NCI-H526 treated with DMSO at 0.1 percent for 48 hours (cell line): Measurements from ENCODE around the gene ERMARD.
A peak's percentile ranks its signal among the peaks of the same experiment; 100 is the strongest.

ENCODE experiments used
- DNase-seq: peaks from one replicate; lab custom pipeline; 2025; lab: John Stamatoyannopoulos, UW

ERMARD gene

DNA sequence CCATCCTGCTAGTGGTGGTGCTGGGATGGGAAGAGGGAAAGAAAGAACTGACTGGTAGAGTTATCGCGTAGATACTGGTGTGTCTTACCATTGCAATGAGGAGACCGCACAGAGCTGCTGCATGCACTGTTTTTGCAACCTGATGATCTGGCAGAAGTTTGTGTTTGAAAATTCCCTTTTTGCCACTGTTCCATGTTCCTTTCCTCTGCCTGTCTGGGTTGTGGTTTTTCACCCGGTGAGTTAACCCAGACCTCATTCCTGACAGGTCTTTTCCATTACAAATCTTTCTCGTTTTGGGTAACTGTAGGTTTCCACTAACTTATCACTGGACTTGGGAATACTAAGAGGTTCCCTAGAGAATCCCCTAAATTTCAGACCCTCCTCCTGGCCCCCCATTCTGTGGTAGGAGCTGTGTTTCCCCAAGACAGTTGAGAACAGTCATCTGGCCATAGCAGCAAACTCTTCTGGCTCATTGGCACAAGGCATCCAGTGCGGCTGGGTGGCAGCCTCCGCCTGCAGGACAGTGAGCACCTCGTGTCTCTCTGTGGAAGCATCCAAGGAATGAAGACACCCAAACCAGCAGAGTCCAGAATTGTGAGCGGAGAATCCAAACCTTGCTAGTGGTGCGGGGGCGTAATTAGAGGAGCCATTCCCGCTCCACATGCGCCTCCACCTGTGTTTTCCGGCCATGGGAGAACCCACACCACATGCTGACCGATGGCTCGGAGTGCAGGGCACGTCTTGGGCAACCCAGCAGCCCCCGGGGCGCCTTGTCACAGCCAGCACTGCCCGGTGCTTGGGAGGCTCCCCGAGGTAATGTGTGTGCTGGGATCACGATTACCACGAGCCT is 32.8 kb downstream of the ERMARD start:
- no peak for DNase-seq

GRCh38 chr6:169784821-169785340 is 33.5 kb downstream of the ERMARD start:
- no peak for DNase-seq

DNA sequence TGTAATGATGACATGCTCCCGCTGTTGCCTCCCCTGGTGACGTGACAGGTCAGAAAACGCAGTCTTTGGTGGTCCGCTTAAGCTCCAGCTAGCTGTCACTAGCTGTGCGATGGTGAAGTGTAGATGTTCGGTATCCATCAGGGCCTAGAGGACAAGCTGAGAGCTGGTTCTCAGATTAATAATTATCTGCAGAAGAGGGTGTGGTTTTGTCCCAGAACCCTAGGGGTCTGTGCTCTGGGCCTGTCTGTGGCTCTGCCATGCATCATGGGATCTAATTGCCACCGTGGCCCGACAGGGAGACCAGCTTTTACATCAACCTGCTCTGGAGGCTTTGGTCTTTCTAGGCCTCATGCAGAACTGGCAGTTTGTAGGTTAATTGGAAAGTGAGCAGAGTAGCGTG is 34.1 kb downstream of the ERMARD start:
- DNase-seq = no peak

GRCh38 chr6:169786349-169786748 is 34.9 kb downstream of the ERMARD start:
- no peak for DNase-seq

GRCh38 chr6:169787797-169788196 is 36.4 kb downstream of the ERMARD start:
- no peak for DNase-seq

- no peak for DNase-seq
Observed at GRCh38 chr6:169788809-169789145, 37.4 kb downstream of the ERMARD start.

DNA sequence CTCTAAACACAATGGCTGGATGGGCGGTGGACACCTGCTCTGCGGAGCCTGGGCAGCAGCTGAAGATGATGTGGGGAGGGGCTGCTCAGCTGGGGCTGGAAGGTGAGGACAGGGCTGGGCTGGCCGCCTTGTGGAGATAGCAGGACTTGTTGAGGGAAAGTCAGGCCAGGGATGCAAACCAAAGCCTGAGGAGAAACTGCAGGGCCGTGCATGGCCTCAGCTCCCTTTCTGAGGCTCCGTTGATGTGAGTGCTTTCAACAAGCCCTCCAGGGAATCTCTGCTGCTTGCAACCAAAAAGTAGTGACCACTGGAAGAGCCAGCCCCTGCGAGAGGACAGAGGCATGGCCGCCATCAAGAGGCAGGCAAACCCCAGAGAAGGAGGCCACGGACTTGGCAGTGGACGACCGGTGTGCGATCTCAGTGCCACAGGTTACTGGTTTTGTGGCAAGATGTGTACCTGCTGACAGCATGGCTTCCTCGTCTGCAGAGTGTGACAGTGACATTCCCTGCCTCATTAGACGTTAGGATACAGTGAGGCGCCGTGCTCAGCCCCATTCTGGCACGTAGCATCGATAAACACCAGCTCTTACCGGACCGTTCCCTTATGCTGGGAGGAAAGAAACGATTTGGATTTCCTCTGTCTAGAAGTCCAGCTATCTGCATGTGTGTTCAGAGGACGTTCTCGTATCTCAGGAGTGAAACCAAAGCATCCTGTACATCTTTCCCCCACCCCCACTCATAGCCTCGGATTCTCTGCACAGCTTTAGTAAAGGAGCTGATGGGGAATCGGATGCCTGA is 37.9 kb downstream of the ERMARD start:
- no peak for DNase-seq

GRCh38 chr6:169789944-169790927 is 38.8 kb downstream of the ERMARD start:
- peak; percentile 89 for DNase-seq

GRCh38 chr6:169791721-169792131 is 40.3 kb downstream of the ERMARD start:
- DNase-seq = no peak

DNA sequence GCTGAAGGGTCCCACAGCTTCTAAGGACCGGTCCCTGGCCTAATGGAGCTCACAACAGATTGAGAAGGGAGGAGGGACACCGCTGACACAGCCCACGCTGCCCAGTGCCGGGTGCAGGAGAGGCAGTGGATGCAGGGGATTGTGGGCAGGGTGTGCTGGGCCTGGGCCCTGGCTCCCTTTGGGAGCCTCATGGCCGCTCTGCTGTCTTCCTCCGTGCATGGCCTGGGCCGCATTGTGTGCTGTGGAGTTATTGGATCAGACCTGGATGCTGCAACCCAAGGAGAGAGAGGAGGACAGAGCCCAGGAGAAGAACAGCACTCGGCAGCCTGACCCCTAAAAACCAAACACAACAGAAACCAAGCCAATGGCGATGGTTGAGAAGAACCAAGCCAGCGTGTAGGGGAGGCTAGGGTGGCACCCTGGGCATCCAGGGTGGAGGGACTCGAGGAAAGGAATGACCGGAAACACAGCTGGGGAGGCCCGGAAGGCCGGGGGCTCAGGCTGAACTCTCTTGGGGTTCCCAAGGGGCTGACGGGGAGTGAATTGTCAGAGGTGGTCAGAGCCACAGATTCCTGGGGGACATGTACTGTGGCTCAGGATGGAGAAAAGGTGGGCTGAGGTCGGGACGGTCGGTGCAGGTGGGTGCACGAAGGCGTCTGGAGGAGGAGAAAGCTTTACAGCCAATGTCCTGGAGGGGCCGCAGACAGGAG is 41.0 kb downstream of the ERMARD start:
- DNase-seq = no peak

DNA sequence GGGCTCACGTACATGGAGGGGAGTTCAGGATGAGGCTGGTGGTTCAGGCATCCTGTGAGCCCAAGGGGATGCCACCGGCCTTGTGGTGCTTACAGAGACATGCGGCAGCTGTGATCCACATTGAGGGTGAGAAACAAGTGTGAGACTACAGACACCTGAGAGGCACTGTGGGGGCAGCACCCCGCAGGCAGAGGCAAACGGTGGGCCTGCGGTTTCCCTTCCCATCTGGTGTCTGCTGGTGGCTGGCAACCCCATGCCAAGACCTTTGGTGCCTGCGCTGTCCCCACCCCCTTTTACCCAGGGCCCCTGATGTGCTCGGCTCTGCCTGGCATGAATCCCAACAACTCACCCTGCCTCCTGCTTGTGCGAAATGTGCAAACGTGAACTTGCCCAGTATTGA is 42.0 kb downstream of the ERMARD start:
- no peak for DNase-seq

DNA sequence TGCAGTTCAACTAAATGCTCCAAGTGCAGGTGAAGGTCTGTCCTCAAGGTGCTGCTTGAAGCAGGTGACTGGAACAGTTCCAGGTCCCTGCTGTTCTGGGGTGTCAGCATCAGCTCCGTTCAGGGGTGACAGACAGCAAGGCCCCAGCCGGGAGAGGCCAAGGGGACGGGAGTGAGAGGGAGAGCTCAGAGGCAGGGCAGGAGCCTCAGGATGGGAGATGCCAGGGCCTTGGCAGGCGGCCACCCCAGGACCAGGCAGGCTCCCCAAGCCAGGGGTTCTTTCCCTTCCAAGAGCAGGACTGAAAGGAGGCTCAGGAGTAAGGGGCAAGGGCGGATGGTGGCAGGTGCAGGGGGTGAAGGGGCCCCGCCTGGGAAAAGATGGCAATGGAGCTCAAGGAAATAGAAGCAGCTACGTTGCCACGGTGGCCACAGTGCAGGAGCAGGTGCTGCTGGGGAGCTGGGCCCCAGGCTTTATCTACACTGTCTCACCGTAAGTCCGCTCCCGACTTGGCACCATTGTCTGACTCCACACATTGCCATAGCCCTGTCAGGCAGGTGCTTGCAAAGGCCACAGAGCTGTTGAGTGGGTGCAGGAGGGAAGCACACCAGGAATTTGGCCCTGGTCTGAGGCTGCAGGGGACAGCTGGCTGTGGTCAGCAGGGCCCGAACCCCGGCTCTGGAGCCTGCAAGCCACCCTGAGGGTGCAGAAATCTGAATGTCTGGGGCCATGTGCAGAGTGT is 43.1 kb downstream of the ERMARD start:
- DNase-seq = no peak

GRCh38 chr6:169795196-169795595 is 43.8 kb downstream of the ERMARD start:
- no peak for DNase-seq

- no peak for DNase-seq
Observed at GRCh38 chr6:169798764-169799473, 47.5 kb downstream of the ERMARD start.

GRCh38 chr6:169799474-169799926 is 48.1 kb downstream of the ERMARD start:
- no peak for DNase-seq

- no peak for DNase-seq
Observed at GRCh38 chr6:169800116-169800667, 48.8 kb downstream of the ERMARD start.

- DNase-seq = no peak
Observed at GRCh38 chr6:169800668-169801395, 49.4 kb downstream of the ERMARD start.

DNA sequence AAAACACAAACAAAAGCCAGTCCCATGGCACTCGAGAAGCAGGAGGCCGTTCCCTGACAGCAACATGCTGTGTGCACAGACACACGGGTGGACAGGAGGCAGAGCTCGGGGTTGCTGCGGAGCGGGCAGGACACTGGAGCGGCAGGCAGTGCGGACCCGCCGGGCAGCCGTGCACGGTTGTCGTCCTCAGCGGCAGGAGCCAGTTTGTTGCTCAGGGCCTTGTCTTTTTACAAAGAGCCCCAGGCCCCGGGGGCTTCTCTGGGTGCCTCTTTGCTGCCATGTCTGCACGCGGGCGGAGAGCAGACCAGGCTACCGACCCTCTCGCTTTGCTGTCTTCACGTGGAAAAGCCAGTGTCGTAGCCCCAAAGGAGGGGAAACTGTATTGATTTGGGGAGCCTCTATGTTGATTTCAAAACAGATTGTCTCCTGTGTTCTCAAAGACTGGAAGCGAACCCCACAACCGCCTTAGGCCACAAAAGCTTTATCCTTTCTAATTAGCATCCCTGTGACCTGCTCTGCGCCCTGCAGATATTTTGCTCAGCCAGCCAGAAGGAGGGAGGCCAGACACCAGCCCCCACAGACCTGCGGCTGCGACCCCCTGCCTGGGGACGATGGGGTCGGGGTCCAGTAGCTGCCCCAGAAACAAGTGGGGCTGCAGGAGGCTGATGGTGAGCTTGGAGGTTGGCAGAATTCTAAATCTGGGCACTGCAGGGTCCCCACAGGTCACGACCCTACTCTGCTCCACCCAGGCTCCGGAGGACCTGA is 50.2 kb downstream of the ERMARD start:
- DNase-seq = no peak
